Dedifferentiated amniotic fluid mesenchymal stem cell (primary cell): ENCODE results near the gene UBE2M.
"Not testable (repeated sequence)": the region's sequence is repeated elsewhere in the genome, so short reads cannot be mapped to it uniquely, and the experiment has no call there.

ENCODE experiments used
- DNase-seq: peaks from one replicate; pipeline ENCODE4 v3.0.0-alpha.2; 2016; ENCODE audit errors: extremely low spot score

Gene UBE2M

GRCh38 chr19:58539169-58539559 lies 19.2 kb downstream of the UBE2M start:
- DNase-seq = not testable (repeated sequence)

DNA sequence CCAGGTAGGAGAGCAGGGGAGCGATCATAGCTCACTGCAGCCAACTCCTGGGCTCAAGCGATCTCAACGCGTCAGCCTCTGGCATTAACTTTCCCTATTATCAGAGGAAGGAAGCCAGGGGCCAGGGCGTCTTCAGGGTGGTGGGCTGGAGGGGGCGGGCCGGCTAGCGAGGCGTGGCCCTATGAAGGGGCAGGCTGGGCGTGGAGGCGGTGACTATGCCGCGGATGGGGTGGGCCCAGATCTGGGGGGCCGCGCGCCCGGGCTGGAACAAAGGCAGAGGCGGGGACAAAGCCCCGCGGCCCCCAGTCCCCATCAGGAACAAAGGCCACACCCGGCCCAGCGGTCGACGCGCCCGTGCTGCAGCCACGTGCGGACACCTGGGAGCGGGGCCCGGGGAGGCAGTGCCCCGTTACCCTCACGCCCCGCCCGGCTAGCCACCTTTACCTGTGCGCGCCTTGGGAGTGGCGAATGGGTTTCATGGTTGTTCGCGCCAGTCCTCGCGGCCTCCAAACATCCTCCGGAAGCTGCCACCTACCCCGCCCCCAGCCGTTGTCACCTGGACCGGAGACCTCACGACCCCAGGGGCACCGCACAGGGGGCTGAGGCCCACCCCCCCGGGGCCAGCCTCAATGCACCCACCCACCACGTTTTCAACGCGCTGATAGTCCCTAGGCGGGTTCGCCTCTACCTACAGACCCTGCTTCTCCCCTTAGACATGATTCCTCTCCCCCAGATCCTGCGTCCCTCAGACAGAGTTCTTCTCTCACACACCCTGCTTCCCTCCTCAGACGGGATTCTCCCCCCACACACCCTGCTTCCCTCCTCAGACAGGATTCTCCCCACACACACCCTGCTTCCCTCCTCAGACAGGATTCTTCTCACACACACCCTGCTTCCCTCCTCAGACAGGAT lies 19.9 kb downstream of the UBE2M start:
- DNase-seq = no peak

GRCh38 chr19:58536852-58537798 lies 21.3 kb downstream of the UBE2M start:
- no peak for DNase-seq

DNA sequence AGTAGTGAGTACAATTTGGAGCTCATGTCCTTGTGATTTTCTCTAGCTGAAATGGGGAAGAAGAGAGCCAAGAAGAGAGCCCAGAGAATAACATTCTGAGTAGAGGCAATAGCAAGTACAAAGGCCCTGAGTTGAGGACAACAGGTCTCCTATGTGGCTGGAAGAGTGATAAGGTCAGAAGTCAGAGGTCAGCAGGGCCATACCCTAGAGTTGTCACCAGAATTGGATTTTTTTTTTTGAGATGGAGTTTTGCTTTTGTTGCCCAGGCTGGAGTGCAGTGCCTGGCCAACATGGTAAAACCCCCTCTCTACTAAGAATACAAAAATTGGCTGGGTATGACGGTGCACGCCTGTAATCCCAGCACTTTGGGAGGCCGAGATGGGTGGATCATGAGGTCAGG lies 22.6 kb downstream of the UBE2M start:
- no peak for DNase-seq

GRCh38 chr19:58531034-58531840 lies 27.2 kb downstream of the UBE2M start:
- DNase-seq = no peak

GRCh38 chr19:58529405-58529804 lies 29.0 kb downstream of the UBE2M start:
- DNase-seq = no peak

GRCh38 chr19:58522709-58523108 lies 35.7 kb downstream of the UBE2M start:
- DNase-seq = no peak

DNA sequence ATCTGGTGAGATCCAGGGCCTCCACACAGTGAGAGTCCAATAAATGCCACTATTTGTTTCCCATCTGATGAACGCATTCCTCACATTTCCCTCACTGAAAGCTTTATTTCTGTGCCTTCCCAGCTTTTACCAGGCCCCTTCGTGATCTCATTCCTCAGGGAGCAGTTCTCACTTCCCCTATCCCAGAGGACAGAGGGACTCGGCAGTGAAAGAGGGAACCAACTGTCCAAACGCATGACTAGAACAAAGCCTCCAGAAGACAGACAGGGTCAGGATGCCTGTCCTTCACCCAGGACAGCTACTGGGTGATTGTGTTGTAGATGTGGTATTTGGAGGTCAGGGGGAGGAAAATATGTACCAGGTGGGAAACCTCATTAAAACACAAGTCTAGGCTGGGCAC lies 36.8 kb downstream of the UBE2M start:
- DNase-seq = no peak

DNA sequence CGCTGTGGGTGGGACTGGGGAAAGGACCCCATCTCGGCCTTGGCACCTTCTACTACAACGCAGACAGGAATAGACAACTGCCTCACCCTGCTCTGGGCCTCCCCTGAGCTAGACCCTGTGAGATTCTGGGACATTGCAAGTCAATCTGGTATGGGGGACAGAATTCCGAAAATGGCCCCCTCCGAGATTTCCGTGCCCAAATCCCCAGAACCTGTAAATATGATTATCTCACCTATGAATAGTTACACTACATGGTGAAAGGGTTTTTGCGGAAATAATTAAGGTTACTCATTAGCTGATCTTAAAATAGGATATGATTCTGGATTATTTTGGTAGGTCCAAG lies 38.2 kb downstream of the UBE2M start:
- DNase-seq = no peak

DNA sequence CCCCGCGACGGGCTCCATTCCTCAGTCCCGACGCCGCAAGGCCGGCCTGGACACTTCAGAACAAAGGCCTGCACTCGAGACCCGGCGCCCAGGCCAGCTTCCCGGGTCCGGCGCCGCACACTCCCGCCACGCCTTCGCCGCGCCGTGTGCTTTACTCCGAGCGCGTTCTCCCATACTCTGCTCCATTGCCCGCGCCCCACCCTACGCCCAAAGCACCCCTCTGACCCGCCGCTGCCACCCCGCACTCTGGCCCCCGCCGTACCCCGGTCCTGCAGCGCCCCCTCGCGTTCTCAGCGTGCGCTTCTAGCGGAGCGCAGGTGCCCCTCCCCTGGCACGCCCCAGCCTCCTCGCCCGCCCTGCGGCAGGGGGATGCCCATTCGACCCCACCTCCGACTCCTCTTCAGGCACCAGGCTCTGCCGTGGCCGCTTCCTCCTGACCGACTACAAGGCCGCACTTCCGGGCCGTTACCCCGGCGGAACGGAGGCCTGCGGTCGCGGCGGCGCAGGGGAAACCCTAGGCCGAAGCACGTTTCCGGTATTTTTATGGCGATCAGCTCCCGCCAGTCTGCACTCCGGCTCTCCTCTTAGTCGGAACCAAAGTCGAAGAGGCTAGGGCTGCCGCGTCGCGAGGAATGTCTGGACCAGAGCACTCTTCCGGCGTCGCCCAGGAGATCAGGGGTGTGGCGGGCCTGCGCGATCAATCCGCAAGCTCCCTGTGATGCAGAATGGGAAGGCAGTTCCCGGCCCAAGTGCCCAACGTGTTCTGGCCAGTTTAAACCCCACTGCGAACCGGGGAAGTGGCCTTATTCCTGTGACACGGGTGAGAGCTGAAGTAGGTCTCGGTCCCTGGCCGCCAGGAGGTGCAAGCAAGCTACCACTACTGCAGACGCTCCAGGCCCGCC lies 38.8 kb downstream of the UBE2M start, which contains the start of gene ZBTB45:
ZBTB45 (minus strand) TSS at position 456 of the 902 bp plus-strand sequence. CDS start 2,137 bp downstream, outside the sequence.
- peak; percentile 96 for DNase-seq

- peak; percentile 74 for DNase-seq
Observed at GRCh38 chr19:58519087-58519354, 39.4 kb downstream of the UBE2M start.

- DNase-seq = no peak
Observed at GRCh38 chr19:58518256-58519086, 39.9 kb downstream of the UBE2M start.

- no peak for DNase-seq
Observed at GRCh38 chr19:58516964-58517833, 41.2 kb downstream of the UBE2M start.

- peak; percentile 4 for DNase-seq
Observed at GRCh38 chr19:58516246-58516836, 42.1 kb downstream of the UBE2M start.

DNA sequence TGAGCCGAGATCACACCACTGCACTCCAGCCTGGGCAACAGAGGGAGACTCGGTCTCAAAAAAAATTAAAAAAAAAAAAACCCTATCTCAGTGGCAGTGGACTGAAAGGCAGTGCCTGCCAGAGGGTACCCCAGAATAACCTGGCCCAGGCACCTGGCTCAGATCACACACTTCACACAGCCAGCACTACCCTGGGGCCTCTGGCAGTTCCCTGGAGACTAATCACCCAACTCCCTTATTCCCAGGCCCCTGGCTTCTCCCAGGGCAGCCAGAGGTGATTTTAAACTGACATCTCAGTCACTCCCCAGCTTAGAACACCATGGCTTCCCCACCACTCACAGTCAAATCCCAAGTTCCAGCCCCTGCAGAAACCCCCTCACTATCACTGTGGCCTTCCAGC lies 43.2 kb downstream of the UBE2M start:
- DNase-seq = no peak

GRCh38 chr19:58514564-58515022 lies 43.8 kb downstream of the UBE2M start:
- DNase-seq = no peak

DNA sequence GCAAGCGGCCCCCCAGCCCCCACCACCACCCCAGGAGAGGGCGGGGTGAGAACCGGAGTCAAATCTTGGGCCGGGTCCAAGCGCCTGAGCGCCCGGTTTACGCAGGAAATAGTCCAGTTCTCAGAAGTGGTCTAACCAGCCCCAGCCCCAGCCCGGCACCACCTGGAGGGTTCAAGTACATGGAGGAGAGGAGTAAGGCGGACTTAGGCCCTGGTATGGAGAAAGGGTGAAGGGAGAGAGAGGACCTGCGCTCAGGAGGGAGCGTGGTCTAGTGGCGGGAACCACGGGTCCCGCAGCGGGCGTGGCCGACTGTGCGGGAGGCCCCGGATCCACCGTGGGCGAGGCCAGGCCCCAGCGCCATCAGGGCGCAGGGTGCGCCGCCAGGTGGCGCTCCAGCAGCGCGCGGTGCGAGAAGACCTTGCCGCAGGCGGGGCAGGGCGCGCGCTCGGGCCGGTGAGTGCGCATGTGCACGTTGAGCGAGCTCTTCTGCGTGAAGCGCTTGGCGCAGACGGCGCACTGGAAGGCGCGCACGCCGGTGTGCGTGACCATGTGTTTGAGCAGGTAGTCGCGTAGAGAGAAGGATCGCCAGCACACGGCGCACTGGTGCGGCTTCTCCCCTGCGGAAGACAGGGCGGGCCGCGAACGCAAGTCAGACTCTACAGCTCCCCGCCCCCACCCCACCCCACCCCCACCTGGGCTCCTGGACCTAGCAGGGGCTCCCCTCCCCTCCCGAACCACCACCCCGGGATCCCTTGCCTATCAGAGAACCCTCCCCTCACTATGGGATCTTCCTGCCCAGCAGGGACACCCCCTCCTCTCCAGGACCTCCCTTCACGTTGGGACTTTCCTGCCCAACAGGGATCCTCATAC lies 44.5 kb downstream of the UBE2M start:
- peak; percentile 36 for DNase-seq
